C1 segment of cervical spinal cord (tissue), 14 donors: ENCODE data around the gene PEX1.
"Not testable (repeated sequence)": the region's sequence is repeated elsewhere in the genome, so short reads cannot be mapped to it uniquely, and the experiment has no call there.

Experiments
- DNase-seq, 14 donors: peaks; one replicate each; lab custom pipeline; 2025; lab: John Stamatoyannopoulos, UW

PEX1 gene

GRCh38 chr7:92506363-92506762 lies 22.0 kb downstream of the PEX1 start:
- DNase-seq: no peak

- DNase-seq: no peak
Measured at GRCh38 chr7:92504563-92504962, 23.8 kb downstream of the PEX1 start.

GRCh38 chr7:92503767-92504166 lies 24.6 kb downstream of the PEX1 start:
- no peak for DNase-seq

GRCh38 chr7:92498557-92498956 lies 29.8 kb downstream of the PEX1 start:
- no peak for DNase-seq

GRCh38 chr7:92496876-92497275 lies 31.4 kb downstream of the PEX1 start:
- DNase-seq: no peak

GRCh38 chr7:92489634-92490033 lies 38.7 kb downstream of the PEX1 start:
- no peak for DNase-seq

- DNase-seq: no peak
Measured at GRCh38 chr7:92487804-92488203, 40.5 kb downstream of the PEX1 start.

GRCh38 chr7:92485974-92486373 lies 42.3 kb downstream of the PEX1 start:
- DNase-seq: no peak

- no peak for DNase-seq
Measured at GRCh38 chr7:92485267-92485892, 42.9 kb downstream of the PEX1 start.

GRCh38 chr7:92484226-92484625 lies 44.1 kb downstream of the PEX1 start:
- DNase-seq: not testable (repeated sequence)

GRCh38 chr7:92483624-92484023 lies 44.7 kb downstream of the PEX1 start:
- DNase-seq: not testable (repeated sequence)

- not testable (repeated sequence) for DNase-seq
Measured at GRCh38 chr7:92479146-92479545, 49.2 kb downstream of the PEX1 start.

- DNase-seq: no peak
Measured at GRCh38 chr7:92478711-92479110, 49.6 kb downstream of the PEX1 start.

- no peak for DNase-seq
Measured at GRCh38 chr7:92478095-92478494, 50.2 kb downstream of the PEX1 start.

- DNase-seq: not testable (repeated sequence)
Measured at GRCh38 chr7:92477681-92478080, 50.6 kb downstream of the PEX1 start, which contains the start of gene ERVW-1. Gene ERVW-1, minus strand, starts transcription at chr7:92477946. Its CDS starts 7,565 bp downstream, at chr7:92470381.

GRCh38 chr7:92475851-92476590 lies 52.3 kb downstream of the PEX1 start:
- not testable (repeated sequence) for DNase-seq

- DNase-seq: not testable (repeated sequence)
Measured at GRCh38 chr7:92475261-92475770, 53.0 kb downstream of the PEX1 start.

- not testable (repeated sequence) for DNase-seq
Measured at GRCh38 chr7:92473989-92474388, 54.3 kb downstream of the PEX1 start.

GRCh38 chr7:92468589-92468988 lies 59.7 kb downstream of the PEX1 start:
- DNase-seq: not testable (repeated sequence)

GRCh38 chr7:92466682-92467081 lies 61.6 kb downstream of the PEX1 start:
- no peak for DNase-seq

- no peak for DNase-seq
Measured at GRCh38 chr7:92464515-92464914, 63.8 kb downstream of the PEX1 start.

GRCh38 chr7:92462560-92462959 lies 65.8 kb downstream of the PEX1 start:
- no peak for DNase-seq
